Activated CD8-positive, alpha-beta memory T cell treated with anti-CD3 and anti-CD28 coated beads for 4 hours (primary cell): ENCODE measurements around the gene RAB40B.

Experiments used
- DNase-seq, 2 donors: peaks; one replicate each; pipeline ENCODE4 v3.0.0-alpha.2; 2020; ENCODE audit warnings: low read depth in 2 of 2

Gene RAB40B

DNA sequence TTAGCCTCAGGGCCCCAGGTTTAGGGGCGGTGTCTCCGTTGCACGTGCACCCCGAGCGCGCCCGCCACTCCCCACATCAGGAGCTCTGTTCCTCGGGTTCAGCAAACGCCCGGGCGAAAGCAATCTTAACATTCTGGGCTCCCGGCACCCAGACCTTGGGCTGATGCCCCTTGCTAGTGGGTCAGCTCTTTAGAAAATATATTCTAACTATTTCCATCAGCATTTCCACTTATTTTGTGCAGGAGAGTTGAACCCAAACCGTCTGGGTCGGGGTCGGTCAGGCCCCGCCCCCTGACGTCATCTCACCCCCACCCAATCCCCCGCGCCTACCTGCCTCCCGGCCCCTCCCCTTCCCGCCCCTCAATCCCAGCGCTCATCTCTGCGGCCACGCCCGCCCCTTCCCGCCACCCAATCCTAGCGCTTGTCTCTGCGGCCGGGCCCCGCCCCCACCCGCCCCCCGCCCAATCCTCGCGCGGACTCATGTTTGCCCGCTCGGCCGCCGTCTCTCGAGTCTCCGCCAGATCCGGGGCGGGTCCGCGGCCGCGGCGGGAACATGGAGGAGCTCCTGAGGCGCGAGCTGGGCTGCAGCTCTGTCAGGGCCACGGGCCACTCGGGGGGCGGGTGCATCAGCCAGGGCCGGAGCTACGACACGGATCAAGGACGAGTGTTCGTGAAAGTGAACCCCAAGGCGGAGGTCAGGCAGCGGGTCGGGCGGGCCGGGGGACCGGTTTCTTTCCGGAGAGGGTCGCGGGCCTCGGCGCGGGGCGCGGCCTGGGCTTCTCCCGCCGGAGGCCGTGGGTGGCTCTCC lies 17.9 kb upstream of the RAB40B start, which contains the start of gene FN3KRP:
Gene FN3KRP, plus strand, starts transcription at position 504 of the 808 bp plus-strand sequence. Its CDS starts 50 bp downstream, at position 554.
- peak; percentile 71 to 90 for DNase-seq

DNA sequence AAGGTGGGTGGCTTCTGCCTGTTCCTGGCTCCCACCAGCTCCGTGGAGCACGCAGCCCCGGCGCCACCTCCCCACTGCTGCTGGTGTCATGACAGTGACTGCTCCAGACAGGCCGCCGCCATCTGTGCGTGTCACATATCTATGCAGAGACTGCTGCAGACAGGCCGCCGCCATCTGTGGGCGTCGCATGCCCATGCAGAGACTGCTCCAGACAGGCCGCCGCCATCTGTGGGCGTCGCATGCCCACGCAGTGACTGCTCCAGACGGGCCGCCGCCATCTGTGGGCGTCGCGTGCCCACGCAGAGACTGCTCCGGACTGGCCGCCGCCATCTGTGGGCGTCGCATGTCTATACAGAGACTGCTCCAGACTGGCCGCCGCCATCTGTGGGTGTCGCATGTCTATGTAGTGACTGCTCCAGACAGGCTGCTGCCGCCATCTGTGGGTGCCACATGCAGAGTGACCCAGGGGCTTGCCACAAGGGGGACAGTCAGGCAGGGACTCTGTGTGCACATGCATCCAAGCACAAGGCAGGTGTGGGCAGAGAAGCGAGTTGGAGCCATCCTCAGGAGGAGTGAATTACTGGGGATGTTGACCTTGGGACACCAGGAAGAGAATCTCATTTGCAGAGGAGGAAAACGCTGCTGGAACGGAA lies 14.7 kb upstream of the RAB40B start:
- no peak for DNase-seq

DNA sequence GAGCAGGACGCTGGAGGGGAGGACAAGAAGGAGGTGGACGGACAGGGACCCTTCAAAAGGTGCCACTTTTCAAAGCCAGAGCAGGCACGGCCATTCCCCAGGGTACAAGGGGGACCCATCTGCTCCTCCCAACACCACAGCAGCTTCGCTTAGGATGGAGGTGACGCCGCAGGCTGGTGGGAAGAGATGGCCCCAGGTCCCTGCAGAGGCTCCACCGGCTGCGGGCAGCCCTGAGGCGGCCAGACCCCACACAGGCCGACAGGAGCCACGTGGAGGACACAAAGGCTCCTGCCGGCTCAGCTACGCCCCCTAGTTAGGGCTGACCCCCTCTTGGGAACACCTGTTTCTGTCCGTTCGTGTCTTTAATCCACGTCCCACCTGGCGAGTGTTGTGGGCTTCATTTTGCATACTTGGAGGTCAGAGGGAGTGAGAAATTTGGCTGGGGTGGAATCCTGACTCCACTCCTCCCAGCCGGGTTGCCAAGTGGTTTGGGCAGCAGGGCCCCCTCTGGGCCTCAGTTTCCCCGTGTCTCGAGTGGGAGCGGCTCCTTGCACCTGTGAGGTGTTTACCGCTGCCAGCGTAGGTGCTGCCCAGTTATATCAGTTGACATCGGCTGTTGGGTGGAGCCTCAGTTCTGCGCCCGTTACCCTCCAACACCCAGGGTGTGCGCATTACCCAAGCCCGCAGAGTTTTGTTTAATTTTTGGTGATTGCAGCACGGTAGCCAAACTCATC lies 12.2 kb upstream of the RAB40B start:
- DNase-seq, result no peak

DNA sequence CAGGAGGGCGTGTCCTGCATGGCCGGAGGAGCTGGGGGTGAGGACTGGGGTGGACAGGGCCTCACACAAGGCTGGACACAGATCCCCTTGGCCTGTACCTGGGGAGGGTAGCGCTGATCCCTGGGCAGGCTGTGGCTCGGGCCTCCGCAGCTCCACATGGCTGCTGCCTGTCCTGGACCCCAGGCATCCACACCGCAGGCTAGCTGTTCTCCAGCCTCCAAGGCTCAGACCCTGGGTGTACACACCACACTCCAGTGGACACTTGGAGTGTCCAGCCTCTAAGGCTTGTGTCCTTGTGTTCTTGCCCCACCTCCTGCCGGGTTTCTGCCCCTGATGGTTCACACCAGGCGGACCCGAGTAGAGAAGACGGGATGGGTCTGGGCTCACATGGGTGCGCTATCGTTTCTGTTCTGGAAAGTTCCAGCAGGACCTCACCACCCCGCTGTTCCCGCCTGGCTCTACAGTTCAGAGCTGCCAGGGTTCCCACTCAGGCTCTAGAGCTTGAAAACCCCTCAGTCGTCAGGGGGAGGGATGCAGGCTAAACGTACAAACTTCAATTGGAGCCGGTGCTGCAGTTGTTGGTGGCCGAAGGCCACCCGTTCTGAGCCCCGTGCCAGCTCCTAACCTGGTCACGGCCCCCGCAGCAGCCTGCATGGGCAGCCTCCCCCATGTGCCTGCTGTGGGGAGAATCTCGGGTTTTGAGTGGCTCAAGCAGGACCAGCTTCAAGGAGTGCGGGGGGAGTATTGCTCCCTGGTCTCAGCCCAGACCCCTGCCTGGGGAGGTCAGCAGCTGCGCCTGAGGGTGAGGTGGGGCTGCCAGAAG lies 11.4 kb upstream of the RAB40B start:
- no peak for DNase-seq

DNA sequence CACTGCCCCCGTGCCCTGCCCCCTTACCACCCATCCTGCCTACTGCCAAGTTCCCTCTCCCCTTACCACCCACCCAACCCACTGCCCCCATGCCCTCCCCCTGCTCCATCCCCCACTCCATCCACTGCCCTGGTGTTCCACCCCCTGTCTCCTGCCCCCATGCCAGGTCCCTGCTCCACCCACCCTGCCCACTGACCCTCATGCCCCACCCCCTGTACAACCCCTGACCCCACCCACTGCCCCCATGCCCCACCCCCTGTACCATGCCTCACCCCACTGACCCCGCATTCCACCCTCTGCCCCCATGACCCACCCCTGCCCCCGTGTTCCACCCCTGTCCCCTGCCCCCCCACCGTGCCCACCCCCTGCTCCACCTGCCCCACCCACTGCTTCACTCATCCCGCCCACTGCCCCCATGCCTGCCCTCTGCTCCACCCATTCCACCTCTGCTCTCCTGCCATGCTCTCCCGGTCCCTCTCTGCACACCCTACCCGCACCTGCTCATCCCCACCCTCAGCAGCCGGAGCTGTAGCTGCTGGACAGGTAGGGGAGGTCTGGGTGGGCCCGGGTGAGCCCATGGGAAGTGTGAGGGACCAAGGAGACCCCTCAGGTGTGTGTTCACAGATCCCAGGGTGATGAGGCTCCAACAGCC lies 10.7 kb upstream of the RAB40B start:
- DNase-seq, result no peak

DNA sequence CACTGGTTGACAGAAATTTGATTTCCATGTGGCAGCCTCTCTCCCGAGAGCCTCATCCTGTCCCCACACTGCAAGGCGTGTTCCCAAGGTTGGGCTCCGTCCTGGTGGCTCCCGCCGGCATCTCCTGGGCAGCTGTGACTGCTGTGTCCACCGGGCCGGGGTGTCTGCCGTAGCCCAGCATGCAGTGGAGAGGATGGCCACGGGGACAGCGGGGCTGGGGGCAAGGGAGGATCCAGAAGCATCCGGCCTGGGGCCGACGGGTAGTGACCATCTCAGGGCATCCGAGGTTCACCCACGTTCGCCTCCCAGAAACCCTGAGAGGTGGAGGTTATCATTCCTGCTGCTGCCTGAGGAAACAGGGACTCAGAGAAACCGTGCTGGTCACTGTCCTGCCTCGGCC lies 7.3 kb upstream of the RAB40B start:
- no peak for DNase-seq

DNA sequence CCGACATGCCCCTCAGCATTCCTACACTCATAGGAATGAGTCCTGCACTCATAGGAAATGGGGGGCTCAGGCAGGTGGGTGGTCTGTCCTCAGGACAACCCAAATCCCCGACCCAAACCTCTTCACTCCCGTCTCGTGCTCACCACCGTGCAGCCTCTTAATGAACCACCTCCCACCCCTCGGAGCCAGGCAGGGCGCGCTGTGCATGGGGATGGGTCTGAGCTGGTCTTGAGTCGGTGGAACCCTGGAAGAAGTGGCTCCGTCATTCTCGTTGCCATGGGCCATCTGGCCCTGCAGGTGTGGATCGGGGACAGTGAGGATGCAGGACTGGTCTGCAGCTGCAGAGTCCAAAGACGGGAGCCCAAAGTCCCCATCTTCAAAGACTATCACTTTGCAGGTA lies 6.4 kb upstream of the RAB40B start:
- no peak for DNase-seq

DNA sequence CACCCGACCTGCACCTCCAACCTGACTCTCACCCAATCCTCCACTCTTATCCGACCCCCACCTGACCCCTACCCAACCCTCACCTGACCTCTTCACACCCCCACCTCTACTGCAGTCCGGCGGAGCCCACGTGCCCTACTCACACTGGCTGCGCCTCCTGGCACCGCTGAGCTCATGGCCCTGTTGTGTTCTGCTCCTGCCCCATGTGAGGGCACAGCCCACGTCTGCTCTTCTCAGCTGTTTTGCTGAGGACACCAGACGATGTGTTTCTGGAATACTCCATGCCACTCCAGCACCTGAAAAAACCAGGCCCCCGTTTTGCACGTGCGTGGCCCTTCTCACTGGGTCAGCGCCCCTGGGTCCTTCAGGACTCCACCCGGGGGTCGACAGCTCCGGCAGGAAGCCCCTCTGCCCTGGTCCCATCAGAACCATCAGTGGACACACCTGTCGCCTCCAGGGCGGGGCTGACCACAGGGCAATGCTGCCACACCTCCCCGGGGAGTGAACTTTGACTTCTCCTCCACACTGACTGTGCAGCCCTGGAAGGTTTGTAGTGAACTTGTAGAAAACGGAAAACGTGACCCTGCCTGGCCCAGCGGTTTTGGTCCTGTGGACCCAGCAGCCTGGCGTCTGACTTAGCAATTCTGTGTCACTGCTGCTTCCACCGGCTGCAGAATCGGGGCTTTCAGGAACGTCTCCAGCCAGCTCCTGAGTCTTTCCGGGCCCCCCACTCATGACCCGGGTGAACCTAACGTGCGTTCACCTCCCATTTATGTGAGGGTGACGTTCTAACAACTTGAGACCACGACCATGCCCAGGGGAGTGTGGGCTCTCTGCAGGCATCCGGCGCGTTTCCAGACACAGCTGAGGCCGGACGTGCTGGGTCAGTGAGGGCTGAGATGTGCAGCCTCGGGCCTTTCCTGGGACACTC lies 5.7 kb upstream of the RAB40B start:
- no peak for DNase-seq

DNA sequence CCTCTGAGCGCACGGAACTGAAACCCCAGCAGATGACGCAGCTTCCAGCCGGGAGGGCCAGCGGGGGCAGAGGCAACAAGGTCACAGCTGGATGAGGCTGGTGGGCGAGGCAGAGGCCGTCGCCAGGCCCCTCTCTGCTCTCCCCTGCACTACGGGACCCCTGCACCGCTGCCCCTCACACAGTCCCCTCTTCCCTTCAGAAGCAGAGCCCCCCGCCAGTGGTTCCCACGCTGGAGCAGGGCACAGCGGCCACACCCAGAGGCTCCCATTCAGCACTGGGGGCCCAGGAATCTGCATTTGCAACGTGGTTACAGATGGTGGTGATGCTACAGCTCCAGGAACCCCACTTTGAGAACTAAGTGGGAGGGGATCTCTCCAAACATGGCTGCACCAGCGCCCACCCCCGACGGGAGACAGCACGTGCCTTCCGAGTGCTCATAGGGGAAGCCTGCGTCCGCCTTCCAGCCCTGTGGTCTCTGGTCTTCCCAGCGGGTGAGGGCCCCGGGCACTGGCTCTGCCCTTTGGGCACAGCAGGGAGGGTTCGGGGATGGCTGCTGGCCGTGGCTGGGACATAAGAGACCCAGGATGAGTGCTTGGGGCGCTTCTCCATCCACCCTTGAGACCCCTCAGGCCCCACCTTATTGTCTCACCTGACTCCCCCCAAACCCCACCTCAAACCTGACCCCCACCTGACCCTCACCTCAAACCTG lies 4.7 kb upstream of the RAB40B start:
- DNase-seq, result no peak

DNA sequence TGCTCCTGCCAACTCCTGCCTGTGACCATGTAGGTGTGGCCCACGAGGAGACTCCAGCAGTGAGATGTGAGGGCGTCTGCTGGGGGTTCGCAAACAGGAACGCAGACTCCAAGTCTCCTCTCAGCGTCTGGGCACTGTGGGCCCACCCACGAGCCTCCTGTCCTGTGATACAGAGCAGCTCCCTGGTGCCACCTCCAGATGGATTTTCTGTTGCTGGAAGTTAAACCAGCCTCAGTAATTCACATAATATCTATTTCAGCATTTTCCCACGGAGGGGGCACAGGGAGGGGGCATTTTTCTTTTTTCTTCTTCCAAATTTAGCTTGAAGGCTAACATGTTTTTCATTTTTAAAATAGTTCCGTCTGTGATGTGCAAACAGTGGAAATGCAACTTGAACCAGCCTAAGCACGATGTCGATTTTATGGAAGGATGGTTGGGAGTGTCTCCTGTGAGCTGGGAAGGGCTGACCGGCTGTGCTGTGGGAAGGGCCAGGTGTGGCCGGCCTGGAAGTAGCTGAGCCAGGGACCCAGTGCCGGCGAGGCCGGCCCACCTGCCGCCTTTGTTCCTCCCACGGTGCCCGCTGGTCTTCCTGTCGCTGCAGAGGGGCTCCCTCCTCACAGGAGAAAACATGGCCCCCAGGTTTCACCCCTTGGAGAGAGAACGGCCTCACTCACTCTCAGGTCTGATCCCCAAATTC lies 3.9 kb upstream of the RAB40B start:
- DNase-seq, result no peak

DNA sequence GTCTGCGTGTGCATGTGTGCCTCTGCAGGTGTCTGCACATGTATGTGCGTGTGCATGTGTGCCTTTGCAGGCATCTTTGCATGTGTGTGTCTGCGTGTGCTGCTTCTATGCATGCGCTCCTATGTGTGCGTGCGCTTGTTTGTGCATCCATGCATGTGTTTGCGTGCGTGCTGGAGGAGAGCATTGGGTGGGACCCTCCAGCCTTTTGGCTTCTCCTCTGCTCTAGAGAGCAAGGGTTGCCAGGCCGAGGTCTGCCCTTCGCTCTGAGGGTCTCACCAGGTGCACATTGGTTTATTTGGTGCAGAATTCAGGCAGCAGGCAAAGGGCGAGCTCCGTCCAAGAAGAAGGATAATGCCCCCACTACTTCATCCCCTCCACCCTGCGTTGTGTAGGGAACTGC lies 1.1 kb upstream of the RAB40B start:
- DNase-seq, result no peak

DNA sequence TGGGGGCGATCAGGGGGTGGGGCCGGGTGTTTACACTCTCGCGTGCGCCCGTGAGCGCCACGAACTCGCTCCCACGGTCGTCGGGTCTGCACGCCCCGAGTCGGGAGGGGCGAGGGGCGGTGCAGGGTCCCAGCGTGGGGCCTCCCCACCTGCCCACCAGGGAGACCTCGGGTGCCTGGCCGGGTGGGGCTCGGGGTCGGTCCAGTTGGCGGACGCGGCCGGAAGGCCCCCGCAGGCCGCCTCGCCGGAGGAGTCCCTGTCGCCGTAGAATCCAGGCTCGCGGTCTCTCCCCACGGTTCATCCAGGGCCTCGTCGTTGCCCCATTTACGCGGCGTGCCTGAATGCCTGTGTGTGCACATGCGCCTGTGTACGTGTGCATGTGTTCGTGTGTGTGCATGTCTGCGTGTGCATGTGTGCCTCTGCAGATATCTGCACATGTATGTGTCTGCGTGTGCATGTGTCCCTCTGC lies 510 bp upstream of the RAB40B start:
- DNase-seq, result no peak

DNA sequence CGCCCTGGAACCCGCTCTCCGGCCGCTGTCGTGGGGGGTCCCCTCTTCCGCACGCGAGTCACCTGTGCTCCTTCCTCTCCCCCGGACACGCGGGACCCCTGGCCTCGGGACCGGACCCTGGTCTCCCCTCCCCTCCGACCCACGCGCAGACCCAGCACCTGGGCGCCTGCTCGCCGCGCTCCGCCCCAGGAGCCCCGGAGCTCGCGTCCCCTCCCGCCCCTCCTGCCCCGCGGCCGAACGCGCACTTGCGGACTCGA lies 762 bp downstream of the RAB40B start:
- no peak for DNase-seq

DNA sequence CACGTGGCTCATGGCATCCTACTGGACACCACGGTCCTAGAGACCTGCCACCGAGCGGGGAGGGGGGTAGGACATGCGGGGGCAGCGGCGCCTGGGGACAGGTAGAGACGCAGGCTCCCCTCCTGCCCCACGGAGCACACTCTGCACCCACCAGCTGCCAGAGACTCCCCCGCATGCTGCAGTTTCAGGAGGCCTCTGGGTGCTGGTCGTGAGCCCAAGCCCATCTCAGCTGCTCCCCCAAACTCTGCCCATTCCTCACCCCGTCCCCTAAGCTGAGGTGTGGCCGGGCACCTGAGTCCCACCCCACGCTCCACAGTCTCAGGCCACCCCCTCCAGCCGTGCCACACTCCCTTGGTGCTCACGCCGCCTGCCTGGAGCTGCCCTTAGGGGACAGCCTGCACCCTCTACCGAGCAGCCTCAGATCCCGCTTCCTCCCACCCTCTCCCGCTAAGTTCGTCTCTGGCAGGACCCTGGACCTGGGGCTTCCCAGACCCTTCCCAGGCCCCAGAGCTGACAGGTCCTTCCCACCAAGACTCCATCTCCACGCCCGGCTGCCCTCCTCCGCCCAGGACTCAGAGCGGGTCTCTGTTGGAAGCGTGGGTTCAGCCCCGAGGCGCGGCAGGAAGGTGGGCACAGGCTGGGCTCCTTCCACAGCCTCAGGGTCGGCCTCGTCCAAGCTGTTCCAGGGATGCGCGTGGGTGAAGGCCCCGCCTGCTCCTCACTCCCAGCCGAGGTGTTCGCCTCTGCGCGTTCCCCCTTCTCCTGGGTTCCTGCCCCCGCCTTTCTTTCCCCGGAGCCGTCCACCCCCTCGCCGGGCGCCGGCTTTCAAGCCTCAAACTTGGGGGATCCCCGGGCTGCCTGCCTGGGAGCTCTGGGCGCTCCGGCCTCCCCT lies 1.3 kb downstream of the RAB40B start:
- DNase-seq, result no peak

DNA sequence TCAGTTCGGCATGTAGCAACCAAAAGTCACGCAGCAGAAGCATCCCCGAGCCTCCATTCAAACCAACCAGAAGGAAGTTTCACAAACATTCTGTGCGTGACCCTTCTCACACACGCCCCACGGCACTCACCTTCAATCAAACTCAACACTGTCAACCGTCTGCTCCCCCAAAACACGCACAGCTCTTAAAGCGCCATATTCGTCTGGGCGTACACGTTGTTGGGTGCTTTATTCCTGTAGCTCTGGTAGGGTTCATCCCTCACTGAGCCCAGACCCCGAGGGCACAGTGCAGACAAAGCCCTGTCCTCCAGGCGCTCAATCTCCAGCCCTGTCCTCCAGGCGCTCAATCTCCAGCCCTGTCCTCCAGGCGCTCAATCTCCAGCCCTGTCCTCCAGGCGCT lies 2.2 kb downstream of the RAB40B start:
- no peak for DNase-seq

DNA sequence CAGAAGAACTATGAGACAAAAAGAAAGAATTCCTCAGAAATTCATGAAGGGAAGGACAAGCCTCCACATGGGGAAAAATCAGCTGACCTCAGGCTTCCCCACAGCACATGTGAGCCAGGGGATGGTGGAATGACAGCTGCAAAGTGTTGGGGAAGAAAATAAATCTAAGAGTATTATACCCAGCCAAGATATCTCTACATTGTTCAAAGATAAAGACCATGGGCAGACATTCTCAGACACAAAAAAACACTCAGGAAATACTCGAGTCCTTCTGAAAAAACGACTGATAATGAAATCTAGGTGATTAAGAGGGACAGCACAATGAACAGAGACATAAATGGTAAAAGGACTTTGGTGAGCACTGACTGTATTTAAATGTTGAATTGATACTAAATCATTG lies 3.9 kb downstream of the RAB40B start:
- DNase-seq, result no peak

DNA sequence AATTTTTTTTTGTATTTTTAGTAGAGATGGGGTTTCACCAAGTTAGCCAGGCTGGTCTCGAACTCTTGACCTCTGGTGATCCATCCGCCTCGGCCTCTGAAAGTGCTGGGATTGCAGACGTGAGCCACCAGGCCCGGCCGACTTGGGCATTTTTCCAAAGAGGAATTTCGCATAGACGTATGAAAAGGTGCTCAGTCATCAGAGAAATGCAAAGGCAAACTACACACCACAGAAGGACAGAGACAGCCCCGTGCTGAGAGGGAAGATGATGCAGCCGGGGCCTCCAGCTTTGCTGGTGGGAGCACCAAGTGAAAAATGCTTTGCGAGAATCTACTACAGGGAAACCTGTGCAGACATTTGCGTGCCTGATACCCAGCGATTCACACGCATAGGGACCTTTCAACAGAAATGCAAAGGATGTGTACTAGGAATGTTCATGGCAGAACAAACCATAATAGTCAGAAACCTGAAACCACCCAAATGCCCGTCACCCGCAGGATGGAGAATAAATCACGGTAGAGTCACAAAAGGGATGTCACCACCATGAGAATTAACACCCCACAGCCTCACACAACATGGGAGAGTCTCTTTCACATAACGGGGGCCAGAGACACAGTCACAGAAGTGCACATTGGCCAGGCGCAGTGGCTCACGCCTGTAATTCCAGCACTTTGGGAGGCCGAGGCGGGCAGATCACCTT lies 5.2 kb downstream of the RAB40B start:
- DNase-seq, result no peak
